ENCODE results near the gene ACSM6. TPM values are rescaled to one million over a fixed set of nuclear protein-coding genes. Genes with fewer than 3 reads are reported as not detected.

The ACSM6 gene
- total RNA-seq, 1 experiment from 2014 or later, result not detected

DNA sequence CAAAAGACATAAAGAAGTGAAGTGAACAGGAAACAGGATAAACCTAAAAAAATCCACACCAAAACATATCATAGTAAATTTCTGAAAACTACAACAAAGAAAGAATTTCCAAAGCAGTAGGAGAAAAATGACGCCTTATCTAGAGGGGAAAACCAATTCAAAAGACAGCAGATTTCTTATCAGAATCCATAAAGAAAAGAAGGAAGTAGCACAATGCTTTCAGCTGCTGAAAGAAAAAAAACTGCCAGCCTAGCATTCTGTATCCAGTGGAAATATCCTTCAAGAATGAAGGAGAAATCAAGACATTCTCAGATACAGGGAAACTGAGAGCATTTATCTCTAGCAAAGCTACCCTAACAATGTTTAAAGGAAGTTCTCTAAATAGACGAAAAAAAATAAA lies 59.0 kb downstream of the ACSM6 start:
- CTCF ChIA-PET, result no interaction called here
- Mint-ChIP-seq H3K4me1 (ENCODE audit: low read depth, unreplicated experiment) (peaks cover 19% of the 10 kb centered on the region), H3K36me3 (ENCODE audit: insufficient read depth, unreplicated experiment) (peaks cover 3% of the 10 kb centered on the region), H3K27ac (ENCODE audit: unreplicated experiment) (no peak overlapping the region), H3K4me3 (ENCODE audit: low read depth, unreplicated experiment) (no peak overlapping the region), H3K9me3 (ENCODE audit: low read depth, unreplicated experiment) (no peaks in the 10 kb centered on the region), H3K27me3 (ENCODE audit: unreplicated experiment) (no peaks in the 10 kb centered on the region)
- TF ChIP-seq, protein P1, sequence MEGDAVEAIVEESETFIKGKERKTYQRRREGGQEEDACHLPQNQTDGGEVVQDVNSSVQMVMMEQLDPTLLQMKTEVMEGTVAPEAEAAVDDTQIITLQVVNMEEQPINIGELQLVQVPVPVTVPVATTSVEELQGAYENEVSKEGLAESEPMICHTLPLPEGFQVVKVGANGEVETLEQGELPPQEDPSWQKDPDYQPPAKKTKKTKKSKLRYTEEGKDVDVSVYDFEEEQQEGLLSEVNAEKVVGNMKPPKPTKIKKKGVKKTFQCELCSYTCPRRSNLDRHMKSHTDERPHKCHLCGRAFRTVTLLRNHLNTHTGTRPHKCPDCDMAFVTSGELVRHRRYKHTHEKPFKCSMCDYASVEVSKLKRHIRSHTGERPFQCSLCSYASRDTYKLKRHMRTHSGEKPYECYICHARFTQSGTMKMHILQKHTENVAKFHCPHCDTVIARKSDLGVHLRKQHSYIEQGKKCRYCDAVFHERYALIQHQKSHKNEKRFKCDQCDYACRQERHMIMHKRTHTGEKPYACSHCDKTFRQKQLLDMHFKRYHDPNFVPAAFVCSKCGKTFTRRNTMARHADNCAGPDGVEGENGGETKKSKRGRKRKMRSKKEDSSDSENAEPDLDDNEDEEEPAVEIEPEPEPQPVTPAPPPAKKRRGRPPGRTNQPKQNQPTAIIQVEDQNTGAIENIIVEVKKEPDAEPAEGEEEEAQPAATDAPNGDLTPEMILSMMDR (IDR thresholded peaks at IDR 0.05; ENCODE audit: unreplicated experiment), result no peak
- no peak for DNase-seq
- intact Hi-C loops (cut with micrococcal nuclease; ENCODE audit: unreplicated experiment), result no loop called here
- no TSS peak for BruUV-seq (replicated peaks)

- no peak for DNase-seq
- BruUV-seq (replicated peaks), result no TSS peak
- Mint-ChIP-seq H3K27ac (ENCODE audit: unreplicated experiment) (no peak overlapping the region), H3K27me3 (ENCODE audit: unreplicated experiment) (no peaks in the 10 kb centered on the region), H3K4me1 (ENCODE audit: low read depth, unreplicated experiment) (peaks cover 13% of the 10 kb centered on the region), H3K9me3 (ENCODE audit: low read depth, unreplicated experiment) (no peaks in the 10 kb centered on the region), H3K36me3 (ENCODE audit: insufficient read depth, unreplicated experiment) (peaks cover 5% of the 10 kb centered on the region), H3K4me3 (ENCODE audit: low read depth, unreplicated experiment) (no peak overlapping the region)
- TF ChIP-seq, protein P1 (IDR thresholded peaks at IDR 0.05; ENCODE audit: unreplicated experiment), result no peak
- CTCF ChIA-PET, result no interaction called here
- intact Hi-C loops (cut with micrococcal nuclease; ENCODE audit: unreplicated experiment), result no loop called here
These were observed 59.6 kb downstream of the ACSM6 start for GRCh38 chr10:95253686-95254085.

DNA sequence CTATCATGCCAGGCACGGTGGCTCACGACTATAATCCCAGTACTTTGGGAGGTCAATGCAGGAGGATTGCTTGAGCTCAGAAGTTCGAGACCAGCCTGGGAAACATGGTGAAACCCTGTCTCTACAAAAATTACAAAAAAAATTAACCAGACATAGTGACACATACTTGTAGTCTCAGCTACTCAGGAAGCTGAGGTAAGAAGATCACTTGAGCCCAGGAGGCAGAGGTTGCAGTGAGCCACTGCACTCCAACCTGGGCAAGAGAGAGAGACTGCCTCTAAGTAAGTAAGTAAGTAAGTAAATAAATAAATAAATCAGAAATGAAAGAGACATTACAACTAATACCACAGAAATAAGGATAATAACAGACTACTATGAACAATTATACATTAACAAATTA lies 60.6 kb downstream of the ACSM6 start:
- no peaks in the 10 kb centered on the region for H3K9me3 Mint-ChIP-seq (ENCODE audit: low read depth, unreplicated experiment)
- H3K27ac Mint-ChIP-seq (ENCODE audit: unreplicated experiment), result no peak overlapping the region
- TF ChIP-seq, protein P1 (IDR thresholded peaks at IDR 0.05; ENCODE audit: unreplicated experiment), result no peak
- intact Hi-C loops (cut with micrococcal nuclease; ENCODE audit: unreplicated experiment), result no loop called here
- DNase-seq, result no peak
- CTCF ChIA-PET, result no interaction called here
- H3K36me3 Mint-ChIP-seq (ENCODE audit: insufficient read depth, unreplicated experiment), result peaks cover 5% of the 10 kb centered on the region
- no peaks in the 10 kb centered on the region for H3K27me3 Mint-ChIP-seq (ENCODE audit: unreplicated experiment)
- H3K4me3 Mint-ChIP-seq (ENCODE audit: low read depth, unreplicated experiment), result no peak overlapping the region
- BruUV-seq (replicated peaks), result no TSS peak
- H3K4me1 Mint-ChIP-seq (ENCODE audit: low read depth, unreplicated experiment), result peaks cover 3% of the 10 kb centered on the region

DNA sequence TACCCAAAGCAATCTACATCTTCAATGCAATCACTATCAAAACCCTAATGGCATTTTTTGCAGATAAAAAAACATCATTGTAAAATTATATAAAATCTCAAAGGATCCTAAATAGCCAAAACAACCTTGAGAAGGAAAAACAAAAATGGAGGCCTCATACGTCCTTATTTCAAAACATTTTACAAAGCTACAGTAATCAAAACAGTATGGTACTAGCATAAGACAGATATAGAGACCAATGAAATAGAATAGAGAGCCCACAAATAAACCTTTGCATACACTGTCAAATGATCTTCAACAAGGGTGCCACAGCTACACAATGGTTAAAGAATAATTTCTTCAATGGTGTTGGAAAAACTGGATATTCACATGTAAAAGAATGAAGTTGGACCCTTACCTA lies 62.2 kb downstream of the ACSM6 start:
- intact Hi-C loops (cut with micrococcal nuclease; ENCODE audit: unreplicated experiment), result no loop called here
- H3K4me1 Mint-ChIP-seq (ENCODE audit: low read depth, unreplicated experiment), result peaks cover 11% of the 10 kb centered on the region
- no peaks in the 10 kb centered on the region for H3K27me3 Mint-ChIP-seq (ENCODE audit: unreplicated experiment)
- no peak overlapping the region for H3K4me3 Mint-ChIP-seq (ENCODE audit: low read depth, unreplicated experiment)
- H3K9me3 Mint-ChIP-seq (ENCODE audit: low read depth, unreplicated experiment), result no peaks in the 10 kb centered on the region
- CTCF ChIA-PET, result no interaction called here
- H3K36me3 Mint-ChIP-seq (ENCODE audit: insufficient read depth, unreplicated experiment), result peaks cover 5% of the 10 kb centered on the region
- TF ChIP-seq, protein P1 (IDR thresholded peaks at IDR 0.05; ENCODE audit: unreplicated experiment), result no peak
- no peak overlapping the region for H3K27ac Mint-ChIP-seq (ENCODE audit: unreplicated experiment)
- no peak for DNase-seq
- no TSS peak for BruUV-seq (replicated peaks)

DNA sequence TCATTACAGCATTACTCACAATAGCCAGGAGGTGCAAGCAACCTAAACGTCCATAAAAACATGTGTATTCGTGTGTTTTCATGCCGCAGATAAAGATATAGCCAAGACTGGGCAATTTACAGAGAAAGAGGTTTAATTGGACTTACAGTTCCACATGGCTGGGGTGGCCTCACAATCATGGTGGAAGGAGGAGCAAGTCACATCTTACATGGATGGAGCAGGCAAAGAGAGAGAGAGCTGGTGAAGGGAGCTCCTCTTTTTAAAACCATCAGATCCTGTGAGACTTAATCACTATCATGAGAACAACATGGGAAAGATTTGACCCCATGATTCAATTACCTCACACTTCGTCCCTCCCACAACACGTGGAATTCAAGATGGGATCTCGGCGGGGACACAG lies 63.8 kb downstream of the ACSM6 start:
- H3K9me3 Mint-ChIP-seq (ENCODE audit: low read depth, unreplicated experiment), result no peaks in the 10 kb centered on the region
- TF ChIP-seq, protein P1 (IDR thresholded peaks at IDR 0.05; ENCODE audit: unreplicated experiment), result no peak
- CTCF ChIA-PET, result no interaction called here
- intact Hi-C loops (cut with micrococcal nuclease; ENCODE audit: unreplicated experiment), result no loop called here
- H3K4me3 Mint-ChIP-seq (ENCODE audit: low read depth, unreplicated experiment), result no peak overlapping the region
- DNase-seq, result no peak
- H3K27ac Mint-ChIP-seq (ENCODE audit: unreplicated experiment), result no peak overlapping the region
- H3K4me1 Mint-ChIP-seq (ENCODE audit: low read depth, unreplicated experiment), result peaks cover 13% of the 10 kb centered on the region
- peaks cover 5% of the 10 kb centered on the region for H3K36me3 Mint-ChIP-seq (ENCODE audit: insufficient read depth, unreplicated experiment)
- no peaks in the 10 kb centered on the region for H3K27me3 Mint-ChIP-seq (ENCODE audit: unreplicated experiment)
- BruUV-seq (replicated peaks), result no TSS peak

Measured in Calu3 (cell line).